Gastrocnemius medialis (tissue), 4 donors: Measurements from ENCODE around the gene FCMR. TPM values are rescaled to one million over a fixed set of nuclear protein-coding genes. Genes with fewer than 3 reads are reported as not detected.

ENCODE experiments used
- ATAC-seq, 2 donors: fragments of 150-250 bp; one replicate each; pipeline ENCODE4 v1.9.1; 2016
- DNase-seq, 2 donors: peaks; one replicate each; pipeline ENCODE4 v3.0.0-alpha.2; 2019
- H3K27ac ChIP-seq, 4 donors: fragments of 200-600 bp; sonication (generic); 1 replicate in 1 of 4; 2 replicates in 3 of 4; pipeline ENCODE4 v1.5.1; 2016 to 2018; ENCODE audit warnings: mild to moderate bottlenecking in 2 of 4, moderate library complexity in 1 of 4
- H3K27me3 ChIP-seq, 3 donors: fragments of 200-600 bp; sonication (generic) in 2 of 3; 1 replicate in 1 of 3; 2 replicates in 2 of 3; pipeline versions ENCODE4 v1.5.1 to v1.6.0; 2016 to 2019; ENCODE audit warnings: mild to moderate bottlenecking in 1 of 3, moderate library complexity in 1 of 3
- H3K36me3 ChIP-seq, 2 donors: fragments of 200-600 bp; sonication (generic) in 1 of 2; one replicate each; pipeline ENCODE4 v1.5.1; 2017 to 2018
- H3K4me1 ChIP-seq, 2 donors: fragments of 200-600 bp; sonication (generic) in 1 of 2; one replicate each; pipeline ENCODE4 v1.5.1; 2016 to 2017; ENCODE audit warnings: mild to moderate bottlenecking in 2 of 2
- H3K4me3 ChIP-seq, 4 donors: fragments of 200-600 bp; sonication (generic) in 3 of 4; 1 replicate in 1 of 4; 2 replicates in 3 of 4; pipeline ENCODE4 v1.5.1; 2016 to 2019; ENCODE audit warnings: mild to moderate bottlenecking in 2 of 4
- H3K9me3 ChIP-seq, 3 donors: fragments of 200-600 bp; sonication (generic) in 2 of 3; 1 replicate in 1 of 3; 2 replicates in 2 of 3; pipeline ENCODE4 v1.5.1; 2016 to 2019
- POLR2A ChIP-seq, 2 donors: fragments of 450-650 bp; IDR thresholded peaks; one replicate each; pipeline ENCODE4 v1.6.1; 2017; ENCODE audit warnings: antibody characterized with exemption in 2 of 2, mild to moderate bottlenecking in 2 of 2, moderate library complexity in 2 of 2
- in situ Hi-C, 4 donors: fragments of 200-750 bp; cut with MboI; loops; one replicate each; pipeline versions ENCODE4 v1.15.0 to v1.8.0; 2017; ENCODE audit warnings: low sequenced_read_pairs in 4 of 4
- intact Hi-C: fragments of 100-400 bp; cut with DNase I; formaldehyde crosslinking; loops from one replicate; pipeline ENCODE4 v1.15.1; 2023; ENCODE audit warnings: low total_unique reads
- total RNA-seq, 4 donors: library from RNA; depleted of rRNA; stranded (reverse); fragments of >200 nt; gene quantifications; one replicate each; pipeline versions ENCODE4 v1.1.0 to v1.2.3, GENCODE V29; 2016
- TF ChIP-seq, protein P1 (sequence below), 5 experiments: fragments of 450-650 bp in 3 of 5; fragments of 200-600 bp in 2 of 5; sonication (generic) in 2 of 5; IDR thresholded peaks in 4 of 5; conservative IDR thresholded peaks in 1 of 5; 1 replicate in 4 of 5; 2 replicates in 1 of 5; pipeline ENCODE4 v1.5.1; 2016 to 2019; ENCODE audit warnings: antibody characterized with exemption in 5 of 5, mild to moderate bottlenecking in 3 of 5, moderate library complexity in 3 of 5

Gene FCMR
- total RNA-seq, 4 donors from 2014 or later: 2.1 to 10.2 (median 4.7) TPM

DNA sequence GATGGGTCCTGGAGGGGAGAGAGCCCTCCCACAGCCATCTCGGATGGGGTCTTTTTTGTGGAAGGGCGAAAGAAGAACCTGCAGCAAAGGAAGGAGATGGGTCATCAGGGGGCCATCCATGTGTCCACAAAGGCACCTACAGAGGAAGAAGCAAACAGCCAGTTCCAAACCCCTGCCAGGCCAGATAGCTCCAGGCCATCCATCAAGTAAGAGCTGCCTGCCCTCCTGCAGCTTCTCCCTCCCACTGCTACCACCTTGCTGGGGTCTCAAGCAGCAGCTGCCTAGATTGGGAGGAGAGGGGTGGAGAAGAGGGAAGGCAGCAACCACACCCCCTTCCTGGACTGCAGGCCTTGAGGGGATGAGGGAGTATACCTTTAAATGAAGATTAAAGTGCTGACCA is 44.0 kb upstream of the FCMR start:
- H3K9me3 ChIP-seq: no peaks in the 10 kb centered on the region
- in situ Hi-C loops (no loop called here), intact Hi-C loops (no loop called here)
- no peaks in the 10 kb centered on the region for H3K4me1 ChIP-seq
- H3K4me3 ChIP-seq: no peak overlapping the region
- H3K27ac ChIP-seq: no peak overlapping the region
- TF ChIP-seq, protein P1, sequence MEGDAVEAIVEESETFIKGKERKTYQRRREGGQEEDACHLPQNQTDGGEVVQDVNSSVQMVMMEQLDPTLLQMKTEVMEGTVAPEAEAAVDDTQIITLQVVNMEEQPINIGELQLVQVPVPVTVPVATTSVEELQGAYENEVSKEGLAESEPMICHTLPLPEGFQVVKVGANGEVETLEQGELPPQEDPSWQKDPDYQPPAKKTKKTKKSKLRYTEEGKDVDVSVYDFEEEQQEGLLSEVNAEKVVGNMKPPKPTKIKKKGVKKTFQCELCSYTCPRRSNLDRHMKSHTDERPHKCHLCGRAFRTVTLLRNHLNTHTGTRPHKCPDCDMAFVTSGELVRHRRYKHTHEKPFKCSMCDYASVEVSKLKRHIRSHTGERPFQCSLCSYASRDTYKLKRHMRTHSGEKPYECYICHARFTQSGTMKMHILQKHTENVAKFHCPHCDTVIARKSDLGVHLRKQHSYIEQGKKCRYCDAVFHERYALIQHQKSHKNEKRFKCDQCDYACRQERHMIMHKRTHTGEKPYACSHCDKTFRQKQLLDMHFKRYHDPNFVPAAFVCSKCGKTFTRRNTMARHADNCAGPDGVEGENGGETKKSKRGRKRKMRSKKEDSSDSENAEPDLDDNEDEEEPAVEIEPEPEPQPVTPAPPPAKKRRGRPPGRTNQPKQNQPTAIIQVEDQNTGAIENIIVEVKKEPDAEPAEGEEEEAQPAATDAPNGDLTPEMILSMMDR (IDR thresholded peaks at IDR 0.05 in 4 of 5, conservative IDR thresholded peaks at IDR 0.05 in 1 of 5): no peak
- TF ChIP-seq POLR2A (IDR thresholded peaks at IDR 0.05): no peak
- H3K36me3 ChIP-seq: no peaks in the 10 kb centered on the region
- no peak for ATAC-seq
- H3K27me3 ChIP-seq: no peaks in the 10 kb centered on the region
- DNase-seq: no peak

DNA sequence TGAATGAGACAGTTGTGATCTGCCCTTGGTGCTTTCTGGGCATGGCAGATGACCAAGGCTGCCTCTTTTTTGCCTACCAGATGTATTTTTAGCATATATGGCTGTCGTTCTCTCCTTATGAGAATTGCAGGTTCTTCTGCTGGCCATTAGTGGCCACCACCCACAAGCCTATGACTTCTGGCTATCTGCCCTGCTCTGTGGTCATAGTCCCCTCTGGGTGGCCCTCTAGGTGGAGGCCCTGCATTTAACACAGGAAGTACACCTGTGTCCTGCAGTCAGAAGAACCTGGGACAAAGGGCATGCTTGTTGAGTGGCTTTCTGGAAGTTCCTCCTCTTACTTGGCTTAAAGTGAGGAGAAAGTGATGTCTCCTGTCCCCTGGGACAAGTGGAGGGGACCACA is 42.0 kb upstream of the FCMR start:
- in situ Hi-C loops (no loop called here), intact Hi-C loops (no loop called here)
- Histone ChIP-seq H3K27ac (no peak overlapping the region), H3K4me1 (no peaks in the 10 kb centered on the region), H3K27me3 (no peaks in the 10 kb centered on the region), H3K36me3 (no peaks in the 10 kb centered on the region), H3K4me3 (no peak overlapping the region), H3K9me3 (no peaks in the 10 kb centered on the region)
- no peak for DNase-seq
- no peak for TF ChIP-seq POLR2A (IDR thresholded peaks at IDR 0.05)
- ATAC-seq: no peak

DNA sequence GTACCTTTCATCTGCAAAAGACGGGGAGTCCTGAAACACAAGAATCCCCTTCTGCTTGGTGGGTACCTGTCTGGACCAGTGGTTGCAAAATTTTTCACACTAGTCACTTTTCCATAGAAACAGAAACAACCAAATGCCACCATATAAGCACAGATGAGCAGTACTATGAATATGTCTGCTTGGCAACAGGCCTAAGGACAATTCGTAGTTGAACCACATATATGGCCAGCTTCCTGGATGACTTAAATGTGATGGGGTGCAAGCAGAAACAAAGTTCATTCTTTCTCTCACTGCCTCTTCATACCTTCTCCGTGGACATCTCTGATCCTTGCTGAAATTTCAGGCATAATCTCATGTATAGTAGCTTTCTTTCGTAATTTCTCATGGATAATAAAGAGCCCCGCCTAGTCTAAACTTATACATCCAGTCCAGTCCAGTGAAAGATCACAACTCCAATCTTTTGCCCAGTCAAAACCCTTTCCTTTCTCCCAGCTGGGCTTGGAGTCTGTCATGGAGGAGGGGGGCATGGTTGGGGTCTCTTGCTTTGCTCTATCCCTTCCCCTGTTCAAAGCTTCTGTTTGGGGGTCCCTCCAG is 41.5 kb upstream of the FCMR start:
- H3K4me1 ChIP-seq: no peaks in the 10 kb centered on the region
- in situ Hi-C loops: no loop called here
- intact Hi-C loops: no loop called here
- TF ChIP-seq, protein P1 (IDR thresholded peaks at IDR 0.05 in 4 of 5, conservative IDR thresholded peaks at IDR 0.05 in 1 of 5): no peak
- H3K27ac ChIP-seq: no peak overlapping the region
- no peaks in the 10 kb centered on the region for H3K27me3 ChIP-seq
- H3K4me3 ChIP-seq: no peak overlapping the region
- H3K9me3 ChIP-seq: no peaks in the 10 kb centered on the region
- DNase-seq (no peak), ATAC-seq (no peak)
- H3K36me3 ChIP-seq: no peaks in the 10 kb centered on the region

DNA sequence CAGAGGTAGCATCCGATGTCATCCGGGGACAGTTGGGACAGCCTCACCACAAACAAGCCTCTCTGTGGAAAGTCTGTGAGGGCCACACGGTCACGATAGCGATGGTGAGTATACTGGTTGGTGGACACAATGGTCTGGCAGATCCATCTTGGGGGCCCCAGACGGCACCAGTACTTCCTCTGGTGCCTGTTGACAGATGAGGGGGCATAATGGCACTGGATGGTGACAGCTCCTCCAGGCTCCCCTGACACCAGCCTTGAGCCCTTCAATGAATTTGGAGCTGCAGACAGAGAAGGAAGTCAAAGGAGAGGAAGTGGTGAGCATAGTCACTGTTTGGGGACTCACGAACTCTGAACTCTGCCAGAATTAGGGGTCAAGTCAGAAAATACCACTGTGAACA is 40.5 kb upstream of the FCMR start:
- H3K4me1 ChIP-seq: no peaks in the 10 kb centered on the region
- in situ Hi-C loops (no loop called here), intact Hi-C loops (no loop called here)
- no peaks in the 10 kb centered on the region for H3K36me3 ChIP-seq
- DNase-seq (no peak), ATAC-seq (no peak)
- H3K27me3 ChIP-seq: no peaks in the 10 kb centered on the region
- no peaks in the 10 kb centered on the region for H3K9me3 ChIP-seq
- TF ChIP-seq POLR2A (IDR thresholded peaks at IDR 0.05): no peak
- TF ChIP-seq, protein P1 (IDR thresholded peaks at IDR 0.05 in 4 of 5, conservative IDR thresholded peaks at IDR 0.05 in 1 of 5): no peak
- no peak overlapping the region for H3K4me3 ChIP-seq
- no peak overlapping the region for H3K27ac ChIP-seq

DNA sequence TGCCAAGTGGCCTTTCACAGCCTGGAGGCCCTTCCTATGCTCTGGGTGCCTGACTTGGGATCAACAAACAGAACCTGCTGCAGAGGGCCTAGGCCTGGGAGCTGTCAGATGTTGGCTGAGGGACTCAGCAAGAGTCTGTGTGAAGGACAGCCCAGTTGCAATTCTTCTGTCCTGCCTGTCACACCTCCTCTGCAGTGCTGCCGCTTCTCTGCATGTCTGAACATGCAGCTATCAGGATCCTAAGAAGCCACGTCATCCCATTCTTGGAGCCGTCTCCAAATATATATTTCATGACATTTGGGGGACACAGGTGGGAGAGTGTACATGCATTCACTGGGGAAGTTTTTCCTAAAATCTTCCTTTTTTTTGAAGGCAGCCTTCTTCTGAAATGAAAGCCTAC is 39.9 kb upstream of the FCMR start:
- intact Hi-C loops: no loop called here
- TF ChIP-seq, protein P1 (IDR thresholded peaks at IDR 0.05 in 4 of 5, conservative IDR thresholded peaks at IDR 0.05 in 1 of 5): no peak
- no peak for TF ChIP-seq POLR2A (IDR thresholded peaks at IDR 0.05)
- no peak for DNase-seq
- Histone ChIP-seq H3K9me3 (no peaks in the 10 kb centered on the region), H3K36me3 (no peaks in the 10 kb centered on the region), H3K4me3 (no peak overlapping the region), H3K27ac (no peak overlapping the region), H3K4me1 (no peaks in the 10 kb centered on the region), H3K27me3 (no peaks in the 10 kb centered on the region)
- ATAC-seq: no peak
- in situ Hi-C loops: no loop called here
